ENCODE data around the gene MCF2L. TPM values are rescaled to one million over a fixed set of nuclear protein-coding genes. Genes with fewer than 3 reads are reported as not detected.

Gene MCF2L
- total and polyA plus RNA-seq, 7 experiments from 2014 or later: 0.51 to 32.6 (median 19.7) TPM

- Histone ChIP-seq H3K27ac (ENCODE audit: low read depth, low read length) (no peak overlapping the region), H3K27me3 (ENCODE audit: control insufficient read depth in 2 of 2, insufficient read depth in 2 of 2, low read length in 2 of 2) (no peaks in the 10 kb centered on the region), H3K4me1 (ENCODE audit: control insufficient read depth in 2 of 2, insufficient read depth in 2 of 2, low read length in 2 of 2) (no peaks in the 10 kb centered on the region), H3K4me3 (ENCODE audit: low read length) (no peak overlapping the region), H3K36me3 (ENCODE audit: control insufficient read depth in 2 of 3, insufficient read depth in 3 of 3, low read length in 3 of 3) (no peaks in the 10 kb centered on the region), H3K9me3 (ENCODE audit: control insufficient read depth in 2 of 3, low read length in 3 of 3) (no peaks in the 10 kb centered on the region)
- Mint-ChIP-seq H3K27ac (no peak overlapping the region), H3K36me3 (no peaks in the 10 kb centered on the region), H3K27me3 (peaks cover 28 to 34% (median 28%) of the 10 kb centered on the region in 5 donors), H3K4me3 (no peak overlapping the region), H3K4me1 (peaks cover 0 to 6% (median 4%) of the 10 kb centered on the region in 7 donors), H3K9me3 (peaks cover 0 to 1% (median 0%) of the 10 kb centered on the region in 11 donors)
- ChIA-PET CTCF (no interaction called here), POLR2A (no interaction called here)
- intact Hi-C loops (cut with micrococcal nuclease): no loop called here
- no peak for DNase-seq
- ATAC-seq: no peak
These were observed 156.7 kb downstream of the MCF2L start for GRCh38 chr13:113125506-113126264.

- no peaks in the 10 kb centered on the region for H3K36me3 ChIP-seq (ENCODE audit: control insufficient read depth in 2 of 3, insufficient read depth in 3 of 3, low read length in 3 of 3)
- no peaks in the 10 kb centered on the region for H3K27me3 ChIP-seq (ENCODE audit: control insufficient read depth in 2 of 2, insufficient read depth in 2 of 2, low read length in 2 of 2)
- CTCF ChIA-PET: no interaction called here
- DNase-seq: no peak
- no peaks in the 10 kb centered on the region for H3K4me1 ChIP-seq (ENCODE audit: control insufficient read depth in 2 of 2, insufficient read depth in 2 of 2, low read length in 2 of 2)
- no peak overlapping the region for H3K27ac ChIP-seq (ENCODE audit: low read depth, low read length)
- no peak for ATAC-seq
- Mint-ChIP-seq H3K27ac (no peak overlapping the region), H3K27me3 (peaks cover 28 to 41% (median 28%) of the 10 kb centered on the region in 5 donors), H3K4me3 (no peak overlapping the region), H3K36me3 (no peaks in the 10 kb centered on the region), H3K4me1 (peaks cover 0 to 6% (median 4%) of the 10 kb centered on the region in 7 donors), H3K9me3 (peaks cover 0 to 1% (median 0%) of the 10 kb centered on the region in 11 donors)
- no peak overlapping the region for H3K4me3 ChIP-seq (ENCODE audit: low read length)
- H3K9me3 ChIP-seq (ENCODE audit: control insufficient read depth in 2 of 3, low read length in 3 of 3): no peaks in the 10 kb centered on the region
- POLR2A ChIA-PET: no interaction called here
- intact Hi-C loops (cut with micrococcal nuclease): no loop called here
These were observed 157.5 kb downstream of the MCF2L start for GRCh38 chr13:113126265-113127150.

- ATAC-seq (no peak), DNase-seq (no peak)
- POLR2A ChIA-PET: no interaction called here
- Histone ChIP-seq H3K9me3 (ENCODE audit: control insufficient read depth in 2 of 3, low read length in 3 of 3) (no peaks in the 10 kb centered on the region), H3K4me1 (ENCODE audit: control insufficient read depth in 2 of 2, insufficient read depth in 2 of 2, low read length in 2 of 2) (no peaks in the 10 kb centered on the region), H3K36me3 (ENCODE audit: control insufficient read depth in 2 of 3, insufficient read depth in 3 of 3, low read length in 3 of 3) (no peaks in the 10 kb centered on the region), H3K27me3 (ENCODE audit: control insufficient read depth in 2 of 2, insufficient read depth in 2 of 2, low read length in 2 of 2) (no peaks in the 10 kb centered on the region), H3K4me3 (ENCODE audit: low read length) (no peak overlapping the region), H3K27ac (ENCODE audit: low read depth, low read length) (no peak overlapping the region)
- Mint-ChIP-seq H3K4me3 (peak overlapping the region in 7 of 10 donors; percentile 15 to 76 (median 48)), H3K9me3 (peaks cover 0 to 1% (median 0%) of the 10 kb centered on the region in 11 donors), H3K4me1 (peaks cover 0 to 5% (median 1%) of the 10 kb centered on the region in 7 donors), H3K27ac (peak overlapping the region in 1 of 9 donors; percentile 31), H3K27me3 (peaks cover 28 to 68% (median 28%) of the 10 kb centered on the region in 5 donors), H3K36me3 (no peaks in the 10 kb centered on the region)
- CTCF ChIA-PET: no interaction called here
- intact Hi-C loops (cut with micrococcal nuclease): no loop called here
These were observed 160.5 kb downstream of the MCF2L start for GRCh38 chr13:113129480-113129879.

- CTCF ChIA-PET: no interaction called here
- H3K9me3 ChIP-seq (ENCODE audit: control insufficient read depth in 2 of 3, low read length in 3 of 3): no peaks in the 10 kb centered on the region
- H3K36me3 ChIP-seq (ENCODE audit: control insufficient read depth in 2 of 3, insufficient read depth in 3 of 3, low read length in 3 of 3): no peaks in the 10 kb centered on the region
- intact Hi-C loops (cut with micrococcal nuclease): no loop called here
- Mint-ChIP-seq H3K27me3 (peaks cover 28 to 69% (median 28%) of the 10 kb centered on the region in 5 donors), H3K4me3 (peak overlapping the region in 8 of 10 donors; percentile 37 to 76 (median 66)), H3K36me3 (no peaks in the 10 kb centered on the region), H3K9me3 (peaks cover 0 to 2% (median 0%) of the 10 kb centered on the region in 11 donors), H3K4me1 (peaks cover 0 to 5% (median 1%) of the 10 kb centered on the region in 7 donors), H3K27ac (no peak overlapping the region)
- no peaks in the 10 kb centered on the region for H3K4me1 ChIP-seq (ENCODE audit: control insufficient read depth in 2 of 2, insufficient read depth in 2 of 2, low read length in 2 of 2)
- no peaks in the 10 kb centered on the region for H3K27me3 ChIP-seq (ENCODE audit: control insufficient read depth in 2 of 2, insufficient read depth in 2 of 2, low read length in 2 of 2)
- H3K4me3 ChIP-seq (ENCODE audit: low read length): peak overlapping the region; percentile 35
- DNase-seq: peak in 3 of 9 donors; percentile 23 to 32 (median 27)
- ATAC-seq: peak; percentile 38
- POLR2A ChIA-PET: no interaction called here
- H3K27ac ChIP-seq (ENCODE audit: low read depth, low read length): no peak overlapping the region
These were observed 161.1 kb downstream of the MCF2L start for GRCh38 chr13:113129921-113130750.

GRCh38 chr13:113135281-113135760 lies 166.3 kb downstream of the MCF2L start:
- H3K9me3 ChIP-seq (ENCODE audit: control insufficient read depth in 2 of 3, low read length in 3 of 3): no peaks in the 10 kb centered on the region
- no peaks in the 10 kb centered on the region for H3K27me3 ChIP-seq (ENCODE audit: control insufficient read depth in 2 of 2, insufficient read depth in 2 of 2, low read length in 2 of 2)
- H3K36me3 ChIP-seq (ENCODE audit: control insufficient read depth in 2 of 3, insufficient read depth in 3 of 3, low read length in 3 of 3): no peaks in the 10 kb centered on the region
- H3K4me3 ChIP-seq (ENCODE audit: low read length): no peak overlapping the region
- Mint-ChIP-seq H3K36me3 (no peaks in the 10 kb centered on the region), H3K9me3 (peaks cover 0 to 3% (median 0%) of the 10 kb centered on the region in 11 donors), H3K4me3 (no peak overlapping the region), H3K4me1 (no peaks in the 10 kb centered on the region), H3K27me3 (peaks cover 0 to 56% (median 4%) of the 10 kb centered on the region in 5 donors), H3K27ac (no peak overlapping the region)
- POLR2A ChIA-PET: no interaction called here
- no peaks in the 10 kb centered on the region for H3K4me1 ChIP-seq (ENCODE audit: control insufficient read depth in 2 of 2, insufficient read depth in 2 of 2, low read length in 2 of 2)
- no peak overlapping the region for H3K27ac ChIP-seq (ENCODE audit: low read depth, low read length)
- intact Hi-C loops (cut with micrococcal nuclease): no loop called here
- DNase-seq (no peak), ATAC-seq (no peak)
- CTCF ChIA-PET: no interaction called here

GRCh38 chr13:113137691-113138298 lies 168.8 kb downstream of the MCF2L start:
- Histone ChIP-seq H3K9me3 (ENCODE audit: control insufficient read depth in 2 of 3, low read length in 3 of 3) (no peaks in the 10 kb centered on the region), H3K27ac (ENCODE audit: low read depth, low read length) (no peak overlapping the region), H3K36me3 (ENCODE audit: control insufficient read depth in 2 of 3, insufficient read depth in 3 of 3, low read length in 3 of 3) (no peaks in the 10 kb centered on the region), H3K4me1 (ENCODE audit: control insufficient read depth in 2 of 2, insufficient read depth in 2 of 2, low read length in 2 of 2) (no peaks in the 10 kb centered on the region), H3K4me3 (ENCODE audit: low read length) (no peak overlapping the region), H3K27me3 (ENCODE audit: control insufficient read depth in 2 of 2, insufficient read depth in 2 of 2, low read length in 2 of 2) (no peaks in the 10 kb centered on the region)
- intact Hi-C loops (cut with micrococcal nuclease): no loop called here
- no peak for ATAC-seq
- ChIA-PET CTCF (no interaction called here), POLR2A (no interaction called here)
- DNase-seq: no peak
- Mint-ChIP-seq H3K4me3 (no peak overlapping the region), H3K9me3 (peaks cover 0 to 3% (median 0%) of the 10 kb centered on the region in 11 donors), H3K27me3 (peaks cover 0 to 35% (median 4%) of the 10 kb centered on the region in 5 donors), H3K36me3 (no peaks in the 10 kb centered on the region), H3K4me1 (no peaks in the 10 kb centered on the region), H3K27ac (no peak overlapping the region)

Measured in naive thymus-derived CD4-positive, alpha-beta T cell (primary cell).